Stomach (tissue), 9 donors: Measurements from ENCODE around the gene CEP290. TPM values are rescaled to one million over a fixed set of nuclear protein-coding genes. Genes with fewer than 3 reads are reported as not detected.

Experiments used
- DNase-seq, 2 donors: peaks; one replicate each; pipeline versions ENCODE4 v3.0.0 to v3.0.0-alpha.2; 2013 to 2019
- H3K27ac ChIP-seq, 5 donors: fragments of 200-600 bp in 4 of 5; sonication (generic) in 4 of 5; one replicate each; pipeline ENCODE4 v1.5.1; 2013 to 2019; ENCODE audit warnings: mild to moderate bottlenecking in 1 of 5, moderate library complexity in 1 of 5
- H3K27me3 ChIP-seq, 3 donors: fragments of 200-600 bp; sonication (generic); one replicate each; pipeline ENCODE4 v1.5.1; 2017 to 2019; ENCODE audit warnings: mixed run types in 1 of 3
- H3K36me3 ChIP-seq, 4 donors: fragments of 200-600 bp; sonication (generic); 1 replicate in 3 of 4; 2 replicates in 1 of 4; pipeline ENCODE4 v1.5.1; 2016 to 2019
- H3K4me1 ChIP-seq, 4 donors: fragments of 200-600 bp; sonication (generic); one replicate each; pipeline ENCODE4 v1.5.1; 2016 to 2019
- H3K4me3 ChIP-seq, 4 donors: fragments of 200-600 bp; sonication (generic) in 3 of 4; one replicate each; pipeline ENCODE4 v1.5.1; 2016 to 2019; ENCODE audit warnings: mild to moderate bottlenecking in 1 of 4
- H3K9me3 ChIP-seq, 4 donors: fragments of 200-600 bp; sonication (generic); one replicate each; pipeline ENCODE4 v1.5.1; 2016 to 2019
- EP300 ChIP-seq: sonication (generic); formaldehyde crosslinking; IDR thresholded peaks from one replicate; pipeline ENCODE4 v1.6.1; 2017; ENCODE audit warnings: antibody characterized with exemption
- POLR2A ChIP-seq, 4 donors: fragments of 450-650 bp; IDR thresholded peaks; one replicate each; pipeline ENCODE4 v1.6.1; 2016; ENCODE audit warnings: antibody characterized with exemption in 4 of 4, control low read depth in 2 of 4, mild to moderate bottlenecking in 1 of 4, moderate library complexity in 1 of 4
- POLR2AphosphoS5 ChIP-seq, 3 donors: sonication (generic); formaldehyde crosslinking; IDR thresholded peaks; one replicate each; pipeline ENCODE4 v1.6.1; 2016; ENCODE audit warnings: antibody characterized with exemption in 3 of 3
- WGBS, 5 donors: extraction: QIAGEN DNeasy Blood & Tissue Kit in 3 of 5; methylation state at CpG; one replicate each; pipeline versions ENCODE4 v1.1.5 to v1.1.7; 2013 to 2018; 5-methylcytosine and 5-hydroxymethylcytosine counted together
- intact Hi-C: fragments of 100-400 bp; cut with DNase I; formaldehyde crosslinking; loops from one replicate; pipeline ENCODE4 v1.15.1; 2023; ENCODE audit warnings: low total_unique reads
- polyA plus RNA-seq, 3 donors: library from polyadenylated mRNA; stranded (reverse); fragments of 200-250 nt; gene quantifications; one replicate each; pipeline ENCODE4 v1.2.3, GENCODE V29; 2013
- total RNA-seq, 5 donors: library from RNA; depleted of rRNA; stranded (reverse); fragments of >200 nt; gene quantifications; one replicate each; pipeline versions ENCODE4 v1.1.0 to v1.2.3, GENCODE V29; 2014 to 2016
- TF ChIP-seq, protein P1 (sequence below), 7 experiments: fragments of 450-650 bp in 4 of 7; fragments of 200-600 bp in 3 of 7; sonication (generic) in 3 of 7; IDR thresholded peaks; one replicate each; pipeline ENCODE4 v1.5.1; 2016 to 2019; ENCODE audit warnings: antibody characterized with exemption in 7 of 7, control low read depth in 2 of 7, mild to moderate bottlenecking in 1 of 7
- donor health status: healthy with polysubstance abuse.
- donor health status: Bipolar disorder and iron deficiency.
- donor health status: healthy.

Gene CEP290
- total and polyA plus RNA-seq, 8 donors = 2.9 to 109 (median 25.4) TPM

DNA sequence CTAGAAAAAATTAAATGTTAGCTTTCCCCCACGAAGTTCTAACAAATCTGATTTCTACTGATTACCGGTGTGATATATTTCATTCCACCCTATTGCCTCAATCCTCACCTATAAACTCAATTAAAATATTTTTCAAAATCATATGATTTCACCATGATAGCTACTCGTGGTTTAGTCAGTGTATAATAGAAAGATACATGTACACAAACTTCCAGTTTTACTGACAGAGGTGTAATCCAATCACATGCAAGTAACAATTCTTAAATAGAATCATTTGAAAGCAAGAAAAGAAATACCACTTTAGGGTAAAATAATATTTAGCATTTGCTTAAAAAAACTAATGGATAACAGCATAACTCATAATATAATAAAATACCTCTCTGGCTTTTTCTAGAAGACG, 57.7 kb downstream of the CEP290 start:
- H3K27me3 ChIP-seq = no peaks in the 10 kb centered on the region
- no peaks in the 10 kb centered on the region for H3K4me1 ChIP-seq
- TF ChIP-seq POLR2A (IDR thresholded peaks at IDR 0.05) (no peak), EP300 (no peak), POLR2AphosphoS5 (IDR thresholded peaks at IDR 0.05) (no peak)
- TF ChIP-seq, protein P1, sequence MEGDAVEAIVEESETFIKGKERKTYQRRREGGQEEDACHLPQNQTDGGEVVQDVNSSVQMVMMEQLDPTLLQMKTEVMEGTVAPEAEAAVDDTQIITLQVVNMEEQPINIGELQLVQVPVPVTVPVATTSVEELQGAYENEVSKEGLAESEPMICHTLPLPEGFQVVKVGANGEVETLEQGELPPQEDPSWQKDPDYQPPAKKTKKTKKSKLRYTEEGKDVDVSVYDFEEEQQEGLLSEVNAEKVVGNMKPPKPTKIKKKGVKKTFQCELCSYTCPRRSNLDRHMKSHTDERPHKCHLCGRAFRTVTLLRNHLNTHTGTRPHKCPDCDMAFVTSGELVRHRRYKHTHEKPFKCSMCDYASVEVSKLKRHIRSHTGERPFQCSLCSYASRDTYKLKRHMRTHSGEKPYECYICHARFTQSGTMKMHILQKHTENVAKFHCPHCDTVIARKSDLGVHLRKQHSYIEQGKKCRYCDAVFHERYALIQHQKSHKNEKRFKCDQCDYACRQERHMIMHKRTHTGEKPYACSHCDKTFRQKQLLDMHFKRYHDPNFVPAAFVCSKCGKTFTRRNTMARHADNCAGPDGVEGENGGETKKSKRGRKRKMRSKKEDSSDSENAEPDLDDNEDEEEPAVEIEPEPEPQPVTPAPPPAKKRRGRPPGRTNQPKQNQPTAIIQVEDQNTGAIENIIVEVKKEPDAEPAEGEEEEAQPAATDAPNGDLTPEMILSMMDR (IDR thresholded peaks at IDR 0.05) = no peak
- peaks cover 0 to 99% (median 79%) of the 10 kb centered on the region in 4 donors for H3K36me3 ChIP-seq
- no peaks in the 10 kb centered on the region for H3K9me3 ChIP-seq
- H3K27ac ChIP-seq = no peak overlapping the region
- WGBS, 5 donors = 86 to 91% (median 89%) methylated on average over 4 of the region's 4 CpGs
- DNase-seq = no peak
- no peak overlapping the region for H3K4me3 ChIP-seq
- intact Hi-C loops = no loop called here

DNA sequence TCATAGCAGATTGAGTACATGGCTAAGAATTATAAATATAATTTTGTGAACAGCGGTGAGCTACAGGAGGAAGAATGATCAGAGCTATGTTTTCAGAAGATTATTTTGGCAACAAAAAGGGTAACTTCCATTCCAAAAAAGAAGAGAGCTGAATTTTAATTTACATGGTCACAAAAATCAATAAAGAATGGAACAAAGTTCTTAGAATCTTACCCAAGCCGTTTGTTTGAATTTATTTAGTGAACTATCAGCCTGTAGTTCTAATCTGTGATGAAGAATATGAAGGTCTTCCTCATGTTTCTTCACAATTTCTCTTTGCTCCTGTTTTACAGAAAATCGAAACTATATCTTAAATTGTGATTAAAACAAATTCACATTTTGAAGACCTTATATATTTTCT, 58.3 kb downstream of the CEP290 start:
- WGBS, 5 donors = 83 to 89% (median 88%) methylated on average over 3 of the region's 3 CpGs
- peaks cover 0 to 98% (median 79%) of the 10 kb centered on the region in 4 donors for H3K36me3 ChIP-seq

DNA sequence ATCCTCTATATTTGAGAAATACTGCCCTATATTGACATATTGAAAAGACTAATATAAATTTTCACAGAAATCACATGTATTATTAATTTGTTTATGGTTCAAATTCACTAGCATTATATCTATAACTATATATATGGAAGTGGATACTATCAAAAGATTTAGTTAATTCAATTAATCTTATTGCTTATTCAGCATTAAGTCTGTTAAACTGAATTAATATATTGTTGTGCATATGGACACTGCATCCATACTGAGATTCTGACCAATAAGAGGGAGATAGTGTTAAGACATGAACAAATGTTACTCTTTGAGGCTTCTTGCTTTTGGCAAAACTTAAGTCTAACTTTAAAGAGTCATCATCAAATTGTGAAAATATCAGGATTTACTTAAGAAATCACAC, 60.6 kb downstream of the CEP290 start:
- Histone ChIP-seq H3K27me3 (no peaks in the 10 kb centered on the region), H3K4me3 (no peak overlapping the region), H3K36me3 (peaks cover 0 to 96% (median 79%) of the 10 kb centered on the region in 4 donors), H3K27ac (no peak overlapping the region), H3K4me1 (no peaks in the 10 kb centered on the region), H3K9me3 (no peaks in the 10 kb centered on the region)
- no peak for DNase-seq
- intact Hi-C loops = no loop called here
- TF ChIP-seq EP300 (no peak), POLR2AphosphoS5 (IDR thresholded peaks at IDR 0.05) (no peak), POLR2A (IDR thresholded peaks at IDR 0.05) (no peak)
- TF ChIP-seq, protein P1 (IDR thresholded peaks at IDR 0.05) = no peak

More for the DNA sequence above, 58.3 kb downstream of the CEP290 start:
- H3K27ac ChIP-seq = no peak overlapping the region
- no peak for DNase-seq
- H3K9me3 ChIP-seq = no peaks in the 10 kb centered on the region
- no peak for TF ChIP-seq EP300
- TF ChIP-seq POLR2AphosphoS5 (IDR thresholded peaks at IDR 0.05) = no peak
- no peak for TF ChIP-seq POLR2A (IDR thresholded peaks at IDR 0.05)
- TF ChIP-seq, protein P1 (IDR thresholded peaks at IDR 0.05) = no peak
- intact Hi-C loops = no loop called here
- H3K27me3 ChIP-seq = no peaks in the 10 kb centered on the region
- no peaks in the 10 kb centered on the region for H3K4me1 ChIP-seq
- H3K4me3 ChIP-seq = no peak overlapping the region

DNA sequence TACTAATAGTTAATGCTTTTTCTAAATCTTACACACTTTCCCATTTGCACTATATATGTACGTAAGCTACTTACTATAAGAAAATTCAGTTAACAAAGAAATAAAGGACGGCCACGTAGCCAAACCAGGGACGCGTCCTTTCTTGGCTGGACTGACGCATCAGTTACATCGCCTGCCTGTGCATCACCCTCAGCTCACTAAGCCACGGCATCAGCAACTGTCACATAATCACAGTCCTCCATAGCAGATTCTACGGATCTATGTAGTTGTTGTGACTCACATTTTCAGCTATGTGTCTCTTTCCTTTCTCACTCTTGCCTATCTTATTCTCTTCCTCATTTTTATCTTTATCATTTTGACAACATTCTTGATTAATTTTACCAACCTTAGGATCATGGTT, 74.6 kb downstream of the CEP290 start:
- H3K36me3 ChIP-seq = peaks cover 3 to 31% (median 28%) of the 10 kb centered on the region in 4 donors
- DNase-seq = no peak
- no peak overlapping the region for H3K4me3 ChIP-seq
- intact Hi-C loops = no loop called here
- TF ChIP-seq POLR2AphosphoS5 (IDR thresholded peaks at IDR 0.05) (no peak), EP300 (no peak), POLR2A (IDR thresholded peaks at IDR 0.05) (no peak)
- TF ChIP-seq, protein P1 (IDR thresholded peaks at IDR 0.05) = no peak
- no peaks in the 10 kb centered on the region for H3K4me1 ChIP-seq
- WGBS, 5 donors = 90 to 98% (median 97%) methylated on average over 9 of the region's 9 CpGs
- H3K9me3 ChIP-seq = no peaks in the 10 kb centered on the region
- H3K27me3 ChIP-seq = no peaks in the 10 kb centered on the region
- H3K27ac ChIP-seq = no peak overlapping the region
